HTERT RPE-1 (cell line): ENCODE measurements around the gene HAGHL.

Experiments
- in situ Hi-C: fragments of 300-500 bp; cut with MboI; formaldehyde crosslinking; loops from 4 replicates; pipeline ENCODE4 v1.14.3; 2020; ENCODE audit warnings: low sequenced_read_pairs

HAGHL gene

GRCh38 chr16:720990-721764 is 5.7 kb upstream of the HAGHL start, which contains the start of gene ANTKMT:
Gene ANTKMT (plus strand): TSS chr16:721146. CDS start chr16:721275, 129 bp downstream.
- in situ Hi-C loops = no loop called here

GRCh38 chr16:721765-722540 is 5.0 kb upstream of the HAGHL start:
- in situ Hi-C loops = no loop called here

- in situ Hi-C loops = no loop called here
These were observed 3.9 kb upstream of the HAGHL start for GRCh38 chr16:722835-723633.

- in situ Hi-C loops = no loop called here
These were observed 3.2 kb upstream of the HAGHL start for GRCh38 chr16:723695-724094.

- in situ Hi-C loops = no loop called here
These were observed 2.5 kb upstream of the HAGHL start for GRCh38 chr16:724188-725040.

- in situ Hi-C loops = no loop called here
These were observed 1.9 kb upstream of the HAGHL start for GRCh38 chr16:725041-725376.

- in situ Hi-C loops = no loop called here
These were observed 1.3 kb upstream of the HAGHL start for GRCh38 chr16:725463-726187.

GRCh38 chr16:726188-726437 is 793 bp upstream of the HAGHL start:
- in situ Hi-C loops = no loop called here

GRCh38 chr16:727291-727977 is 528 bp downstream of the HAGHL start:
- in situ Hi-C loops = no loop called here

GRCh38 chr16:728131-728889 is 1.4 kb downstream of the HAGHL start:
- in situ Hi-C loops = no loop called here

GRCh38 chr16:728890-729744 is 2.2 kb downstream of the HAGHL start:
- in situ Hi-C loops = no loop called here

- in situ Hi-C loops = no loop called here
These were observed 3.1 kb downstream of the HAGHL start for GRCh38 chr16:729768-730665.

GRCh38 chr16:730666-731509 is 4.0 kb downstream of the HAGHL start:
- in situ Hi-C loops = no loop called here

- in situ Hi-C loops = no loop called here
These were observed 5.4 kb downstream of the HAGHL start for GRCh38 chr16:732332-732731.

- in situ Hi-C loops = no loop called here
These were observed 6.0 kb downstream of the HAGHL start for GRCh38 chr16:732936-733335.
